ENCODE results near the gene NR6A1. TPM values are rescaled to one million over a fixed set of nuclear protein-coding genes. Genes with fewer than 3 reads are reported as not detected.

Gene NR6A1
- total RNA-seq, 1 experiment from 2014 or later = 164 TPM

DNA sequence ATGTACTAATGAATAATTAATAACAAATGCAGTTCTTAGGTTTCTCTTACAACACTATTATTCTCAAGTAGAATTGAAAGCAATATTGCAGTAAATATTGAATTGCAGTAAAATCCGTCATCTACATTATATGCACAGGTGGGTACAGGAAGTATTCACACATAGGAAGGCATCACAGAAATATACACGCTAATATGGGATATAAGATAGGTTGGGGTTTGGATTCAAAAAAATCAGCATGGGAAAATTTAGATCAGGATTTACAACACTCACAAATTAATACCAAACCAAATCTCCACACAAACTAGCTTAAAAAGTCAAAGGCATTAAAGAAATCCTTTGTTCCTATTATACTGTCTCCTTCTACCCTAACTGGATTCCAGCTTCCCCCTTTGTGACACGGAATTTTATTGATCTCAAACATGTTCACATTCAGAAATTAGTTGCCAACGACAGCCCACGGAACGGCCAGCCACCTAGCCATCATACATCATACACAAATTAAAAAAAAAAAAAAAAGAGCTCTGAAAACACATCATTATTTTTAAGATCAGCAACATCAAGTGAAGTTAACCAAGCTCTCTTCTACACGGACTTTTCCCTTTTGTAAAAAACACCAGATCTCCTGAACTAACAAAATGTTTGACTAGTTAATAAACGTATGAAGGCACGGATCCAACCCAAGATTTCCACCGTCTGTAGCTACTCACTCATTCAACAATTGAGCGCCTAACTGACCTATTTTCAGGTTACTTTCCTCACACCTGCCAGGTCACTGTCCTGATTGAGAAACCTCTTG is 2.2 kb downstream of the NR6A1 start:
- Mint-ChIP-seq H3K36me3 (no peaks in the 10 kb centered on the region), H3K27ac (peak overlapping the region; percentile 50; the same call in 1 of the 2 replicates), H3K9me3 (no peaks in the 10 kb centered on the region), H3K27me3 (ENCODE audit: low read depth) (no peaks in the 10 kb centered on the region; the same call in none of the 2 replicates), H3K4me3 (peak overlapping the region; percentile 85), H3K4me1 (peaks cover 62% of the 10 kb centered on the region)
- no peak for ATAC-seq
- no peak for DNase-seq (ENCODE audit: low spot score)
- no peak for TF ChIP-seq JUN (CRISPR knock-in tag; IDR thresholded peaks at IDR 0.05)
- TF ChIP-seq NR1H2 (CRISPR knock-in tag; IDR thresholded peaks at IDR 0.05) = no peak
- TF ChIP-seq KAT7 (CRISPR knock-in tag; IDR thresholded peaks at IDR 0.05; ENCODE audit: borderline replicate concordance) = no peak
- TF ChIP-seq, protein P1, sequence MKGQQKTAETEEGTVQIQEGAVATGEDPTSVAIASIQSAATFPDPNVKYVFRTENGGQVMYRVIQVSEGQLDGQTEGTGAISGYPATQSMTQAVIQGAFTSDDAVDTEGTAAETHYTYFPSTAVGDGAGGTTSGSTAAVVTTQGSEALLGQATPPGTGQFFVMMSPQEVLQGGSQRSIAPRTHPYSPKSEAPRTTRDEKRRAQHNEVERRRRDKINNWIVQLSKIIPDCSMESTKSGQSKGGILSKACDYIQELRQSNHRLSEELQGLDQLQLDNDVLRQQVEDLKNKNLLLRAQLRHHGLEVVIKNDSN (CRISPR knock-in tag; IDR thresholded peaks at IDR 0.05) = no peak
- TF ChIP-seq, protein P2, sequence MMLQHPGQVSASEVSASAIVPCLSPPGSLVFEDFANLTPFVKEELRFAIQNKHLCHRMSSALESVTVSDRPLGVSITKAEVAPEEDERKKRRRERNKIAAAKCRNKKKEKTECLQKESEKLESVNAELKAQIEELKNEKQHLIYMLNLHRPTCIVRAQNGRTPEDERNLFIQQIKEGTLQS (CRISPR knock-in tag; conservative IDR thresholded peaks at IDR 0.05) = no peak
- TF ChIP-seq GABPB1 (CRISPR knock-in tag; IDR thresholded peaks at IDR 0.05) = no peak
- no peak for TF ChIP-seq ZNF232 (CRISPR knock-in tag; IDR thresholded peaks at IDR 0.05)
- no peak for TF ChIP-seq MYBL2 (CRISPR knock-in tag; IDR thresholded peaks at IDR 0.05)
- TF ChIP-seq NR2C2 (CRISPR knock-in tag; IDR thresholded peaks at IDR 0.05) = no peak
- no peak for TF ChIP-seq ZNF121 (CRISPR knock-in tag; IDR thresholded peaks at IDR 0.05)
- no peak for TF ChIP-seq SMAD4 (CRISPR knock-in tag; IDR thresholded peaks at IDR 0.05)
- no peak for TF ChIP-seq ATF1 (CRISPR knock-in tag; IDR thresholded peaks at IDR 0.05)
- TF ChIP-seq, protein P3, sequence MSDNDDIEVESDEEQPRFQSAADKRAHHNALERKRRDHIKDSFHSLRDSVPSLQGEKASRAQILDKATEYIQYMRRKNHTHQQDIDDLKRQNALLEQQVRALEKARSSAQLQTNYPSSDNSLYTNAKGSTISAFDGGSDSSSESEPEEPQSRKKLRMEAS (CRISPR knock-in tag; IDR thresholded peaks at IDR 0.05) = no peak
- ChIA-PET POLR2A (interaction anchor here (0.8 kb wide), 1 partner anchor 84 kb away, joined by 4 read pairs; the partner anchor contains the start of gene WDR38), CTCF (interaction anchor here (1.3 to 12.2 kb wide), 7 partner anchors 8 to 152 kb away, joined by 3 to 935 read pairs (median 17); partner anchors contain the start of genes OLFML2A and WDR38)

DNA sequence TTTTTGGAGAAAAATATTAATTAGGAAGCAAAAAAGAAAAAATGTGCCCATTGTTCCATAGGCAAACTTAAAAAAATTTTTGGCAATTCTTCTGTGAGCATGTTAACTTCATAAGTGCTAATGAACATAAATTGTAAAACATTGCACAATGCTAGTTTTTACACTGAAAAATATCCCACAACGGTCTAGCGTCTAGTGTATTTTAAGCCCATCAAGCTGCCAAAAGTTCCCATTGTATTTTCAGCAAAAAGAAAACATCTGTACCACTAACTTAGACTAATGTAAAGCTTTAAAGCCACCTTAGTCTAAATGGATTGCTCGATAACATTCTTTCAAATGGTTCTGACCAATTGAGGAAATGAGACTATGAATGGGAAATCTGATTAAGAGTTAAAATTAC is 2.8 kb downstream of the NR6A1 start:
- no peak for DNase-seq (ENCODE audit: low spot score)
- CTCF ChIA-PET = interaction anchor here (1.3 to 12.2 kb wide), 4 partner anchors 9 to 83 kb away, joined by 5 to 935 read pairs (median 170); partner anchors contain the start of genes OLFML2A and WDR38
- POLR2A ChIA-PET = no interaction called here
- Mint-ChIP-seq H3K4me3 (peak overlapping the region; percentile 85), H3K4me1 (peaks cover 68% of the 10 kb centered on the region), H3K27me3 (ENCODE audit: low read depth) (no peaks in the 10 kb centered on the region; the same call in none of the 2 replicates), H3K36me3 (no peaks in the 10 kb centered on the region), H3K9me3 (no peaks in the 10 kb centered on the region), H3K27ac (no peak overlapping the region)
- ATAC-seq = no peak
- TF ChIP-seq JAZF1 (CRISPR knock-in tag; IDR thresholded peaks at IDR 0.05) (no peak), CBFB (CRISPR knock-in tag; IDR thresholded peaks at IDR 0.05; ENCODE audit: low read depth) (no peak), ZNF416 (CRISPR knock-in tag; IDR thresholded peaks at IDR 0.05) (no peak), JUN (CRISPR knock-in tag; IDR thresholded peaks at IDR 0.05) (no peak), ZNF396 (CRISPR knock-in tag; IDR thresholded peaks at IDR 0.05; ENCODE audit: borderline replicate concordance) (no peak), MXD4 (CRISPR knock-in tag; IDR thresholded peaks at IDR 0.05; ENCODE audit: borderline replicate concordance) (no peak), ESRRA (CRISPR knock-in tag; IDR thresholded peaks at IDR 0.05; ENCODE audit: borderline replicate concordance) (no peak)
- TF ChIP-seq, protein P4, sequence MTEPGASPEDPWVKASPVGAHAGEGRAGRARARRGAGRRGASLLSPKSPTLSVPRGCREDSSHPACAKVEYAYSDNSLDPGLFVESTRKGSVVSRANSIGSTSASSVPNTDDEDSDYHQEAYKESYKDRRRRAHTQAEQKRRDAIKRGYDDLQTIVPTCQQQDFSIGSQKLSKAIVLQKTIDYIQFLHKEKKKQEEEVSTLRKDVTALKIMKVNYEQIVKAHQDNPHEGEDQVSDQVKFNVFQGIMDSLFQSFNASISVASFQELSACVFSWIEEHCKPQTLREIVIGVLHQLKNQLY (CRISPR knock-in tag; IDR thresholded peaks at IDR 0.05) = no peak
- TF ChIP-seq, protein P5, sequence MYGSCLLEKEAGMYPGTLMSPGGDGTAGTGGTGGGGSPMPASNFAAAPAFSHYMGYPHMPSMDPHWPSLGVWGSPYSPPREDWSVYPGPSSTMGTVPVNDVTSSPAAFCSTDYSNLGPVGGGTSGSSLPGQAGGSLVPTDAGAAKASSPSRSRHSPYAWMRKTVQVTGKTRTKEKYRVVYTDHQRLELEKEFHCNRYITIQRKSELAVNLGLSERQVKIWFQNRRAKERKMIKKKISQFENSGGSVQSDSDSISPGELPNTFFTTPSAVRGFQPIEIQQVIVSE (CRISPR knock-in tag; IDR thresholded peaks at IDR 0.05; ENCODE audit: borderline replicate concordance) = no peak
- TF ChIP-seq, protein P3 (CRISPR knock-in tag; IDR thresholded peaks at IDR 0.05) = no peak
- TF ChIP-seq, protein P6, sequence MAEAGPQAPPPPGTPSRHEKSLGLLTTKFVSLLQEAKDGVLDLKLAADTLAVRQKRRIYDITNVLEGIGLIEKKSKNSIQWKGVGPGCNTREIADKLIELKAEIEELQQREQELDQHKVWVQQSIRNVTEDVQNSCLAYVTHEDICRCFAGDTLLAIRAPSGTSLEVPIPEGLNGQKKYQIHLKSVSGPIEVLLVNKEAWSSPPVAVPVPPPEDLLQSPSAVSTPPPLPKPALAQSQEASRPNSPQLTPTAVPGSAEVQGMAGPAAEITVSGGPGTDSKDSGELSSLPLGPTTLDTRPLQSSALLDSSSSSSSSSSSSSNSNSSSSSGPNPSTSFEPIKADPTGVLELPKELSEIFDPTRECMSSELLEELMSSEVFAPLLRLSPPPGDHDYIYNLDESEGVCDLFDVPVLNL (CRISPR knock-in tag; IDR thresholded peaks at IDR 0.05; ENCODE audit: borderline replicate concordance, low read depth) = no peak
- TF ChIP-seq, protein P7, sequence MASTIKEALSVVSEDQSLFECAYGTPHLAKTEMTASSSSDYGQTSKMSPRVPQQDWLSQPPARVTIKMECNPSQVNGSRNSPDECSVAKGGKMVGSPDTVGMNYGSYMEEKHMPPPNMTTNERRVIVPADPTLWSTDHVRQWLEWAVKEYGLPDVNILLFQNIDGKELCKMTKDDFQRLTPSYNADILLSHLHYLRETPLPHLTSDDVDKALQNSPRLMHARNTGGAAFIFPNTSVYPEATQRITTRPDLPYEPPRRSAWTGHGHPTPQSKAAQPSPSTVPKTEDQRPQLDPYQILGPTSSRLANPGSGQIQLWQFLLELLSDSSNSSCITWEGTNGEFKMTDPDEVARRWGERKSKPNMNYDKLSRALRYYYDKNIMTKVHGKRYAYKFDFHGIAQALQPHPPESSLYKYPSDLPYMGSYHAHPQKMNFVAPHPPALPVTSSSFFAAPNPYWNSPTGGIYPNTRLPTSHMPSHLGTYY (CRISPR knock-in tag; IDR thresholded peaks at IDR 0.05) = no peak
- TF ChIP-seq, protein P8, sequence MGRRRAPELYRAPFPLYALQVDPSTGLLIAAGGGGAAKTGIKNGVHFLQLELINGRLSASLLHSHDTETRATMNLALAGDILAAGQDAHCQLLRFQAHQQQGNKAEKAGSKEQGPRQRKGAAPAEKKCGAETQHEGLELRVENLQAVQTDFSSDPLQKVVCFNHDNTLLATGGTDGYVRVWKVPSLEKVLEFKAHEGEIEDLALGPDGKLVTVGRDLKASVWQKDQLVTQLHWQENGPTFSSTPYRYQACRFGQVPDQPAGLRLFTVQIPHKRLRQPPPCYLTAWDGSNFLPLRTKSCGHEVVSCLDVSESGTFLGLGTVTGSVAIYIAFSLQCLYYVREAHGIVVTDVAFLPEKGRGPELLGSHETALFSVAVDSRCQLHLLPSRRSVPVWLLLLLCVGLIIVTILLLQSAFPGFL (CRISPR knock-in tag; IDR thresholded peaks at IDR 0.05; ENCODE audit: borderline replicate concordance) = no peak
- TF ChIP-seq, protein P9, sequence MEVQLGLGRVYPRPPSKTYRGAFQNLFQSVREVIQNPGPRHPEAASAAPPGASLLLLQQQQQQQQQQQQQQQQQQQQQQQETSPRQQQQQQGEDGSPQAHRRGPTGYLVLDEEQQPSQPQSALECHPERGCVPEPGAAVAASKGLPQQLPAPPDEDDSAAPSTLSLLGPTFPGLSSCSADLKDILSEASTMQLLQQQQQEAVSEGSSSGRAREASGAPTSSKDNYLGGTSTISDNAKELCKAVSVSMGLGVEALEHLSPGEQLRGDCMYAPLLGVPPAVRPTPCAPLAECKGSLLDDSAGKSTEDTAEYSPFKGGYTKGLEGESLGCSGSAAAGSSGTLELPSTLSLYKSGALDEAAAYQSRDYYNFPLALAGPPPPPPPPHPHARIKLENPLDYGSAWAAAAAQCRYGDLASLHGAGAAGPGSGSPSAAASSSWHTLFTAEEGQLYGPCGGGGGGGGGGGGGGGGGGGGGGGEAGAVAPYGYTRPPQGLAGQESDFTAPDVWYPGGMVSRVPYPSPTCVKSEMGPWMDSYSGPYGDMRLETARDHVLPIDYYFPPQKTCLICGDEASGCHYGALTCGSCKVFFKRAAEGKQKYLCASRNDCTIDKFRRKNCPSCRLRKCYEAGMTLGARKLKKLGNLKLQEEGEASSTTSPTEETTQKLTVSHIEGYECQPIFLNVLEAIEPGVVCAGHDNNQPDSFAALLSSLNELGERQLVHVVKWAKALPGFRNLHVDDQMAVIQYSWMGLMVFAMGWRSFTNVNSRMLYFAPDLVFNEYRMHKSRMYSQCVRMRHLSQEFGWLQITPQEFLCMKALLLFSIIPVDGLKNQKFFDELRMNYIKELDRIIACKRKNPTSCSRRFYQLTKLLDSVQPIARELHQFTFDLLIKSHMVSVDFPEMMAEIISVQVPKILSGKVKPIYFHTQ (CRISPR knock-in tag; IDR thresholded peaks at IDR 0.05) = no peak

All from WTC11 (cell line).